ENCODE data around the gene MRGPRG. TPM values are rescaled to one million over a fixed set of nuclear protein-coding genes. Genes with fewer than 3 reads are reported as not detected.

MRGPRG gene
- total and polyA plus RNA-seq, 8 donors: not detected

GRCh38 chr11:3224401-3225057 lies 5.9 kb upstream of the MRGPRG start:
- TF ChIP-seq CTCF (IDR thresholded peaks at IDR 0.05): no peak
- H3K9me3 ChIP-seq: no peaks in the 10 kb centered on the region
- no peak for ATAC-seq
- H3K4me1 ChIP-seq: peaks cover 0 to 5% of the 10 kb centered on the region in 2 donors
- intact Hi-C loops (cut with DNase I): no loop called here
- peak in 1 of 4 donors; percentile 26 for DNase-seq
- H3K27me3 ChIP-seq: peaks cover 0 to 80% of the 10 kb centered on the region in 2 donors
- H3K4me3 ChIP-seq: no peak overlapping the region
- H3K36me3 ChIP-seq: no peaks in the 10 kb centered on the region
- H3K27ac ChIP-seq: no peak overlapping the region

GRCh38 chr11:3223932-3224381 lies 5.3 kb upstream of the MRGPRG start:
- H3K27me3 ChIP-seq: peaks cover 0 to 80% of the 10 kb centered on the region in 2 donors
- no peak for DNase-seq
- intact Hi-C loops (cut with DNase I): no loop called here
- no peaks in the 10 kb centered on the region for H3K9me3 ChIP-seq
- no peak for ATAC-seq
- peaks cover 0 to 5% of the 10 kb centered on the region in 2 donors for H3K4me1 ChIP-seq
- TF ChIP-seq CTCF (IDR thresholded peaks at IDR 0.05): no peak
- H3K36me3 ChIP-seq: no peaks in the 10 kb centered on the region
- no peak overlapping the region for H3K4me3 ChIP-seq
- no peak overlapping the region for H3K27ac ChIP-seq

DNA sequence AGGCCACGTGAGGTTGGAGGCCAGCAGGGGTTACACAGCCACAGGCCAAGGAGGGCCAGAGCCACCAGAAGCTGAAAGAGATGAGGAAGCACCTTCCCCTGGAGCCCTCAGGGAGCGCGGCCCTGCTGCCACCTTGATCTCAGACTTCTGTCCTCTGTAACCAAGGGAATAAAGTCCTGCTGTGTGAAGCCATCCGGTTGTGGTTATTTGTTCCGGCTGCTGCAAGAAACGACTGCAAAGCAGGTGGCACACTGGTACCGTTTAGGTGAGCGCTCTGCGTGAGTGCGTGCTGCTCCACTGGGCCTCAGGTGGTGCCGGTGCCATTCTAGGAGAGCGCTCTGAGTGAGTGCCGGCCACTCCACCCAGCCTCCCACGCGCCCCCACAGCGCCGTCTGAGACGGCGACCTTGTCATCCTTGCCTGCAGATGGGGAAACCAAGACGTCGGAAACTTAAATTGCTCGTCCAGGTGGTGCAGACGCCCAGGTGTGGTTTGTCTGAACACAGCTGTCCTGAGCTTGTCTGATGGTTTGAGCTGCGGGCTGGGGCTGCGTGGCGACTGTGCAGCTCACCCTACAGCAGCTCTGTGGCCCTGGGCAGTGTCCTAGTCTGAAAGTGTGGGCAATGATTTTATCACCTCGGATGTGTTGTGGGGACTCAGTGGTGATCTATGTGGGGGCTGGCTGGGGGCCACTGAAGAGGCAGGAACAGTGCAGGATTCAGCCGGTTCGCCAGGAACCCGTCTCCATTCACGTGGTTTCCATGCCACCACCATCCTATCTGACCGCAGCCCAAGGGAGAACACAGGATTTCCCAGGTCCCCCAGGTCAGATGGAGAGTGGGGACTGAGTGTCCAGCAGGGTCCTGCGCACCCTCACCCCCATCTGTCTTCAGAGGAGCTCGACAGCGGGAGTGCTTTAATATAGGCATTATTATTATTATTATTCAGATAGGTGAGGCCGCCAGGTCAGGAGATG lies 4.6 kb upstream of the MRGPRG start:
- peaks cover 0 to 80% of the 10 kb centered on the region in 2 donors for H3K27me3 ChIP-seq
- H3K9me3 ChIP-seq: no peaks in the 10 kb centered on the region

DNA sequence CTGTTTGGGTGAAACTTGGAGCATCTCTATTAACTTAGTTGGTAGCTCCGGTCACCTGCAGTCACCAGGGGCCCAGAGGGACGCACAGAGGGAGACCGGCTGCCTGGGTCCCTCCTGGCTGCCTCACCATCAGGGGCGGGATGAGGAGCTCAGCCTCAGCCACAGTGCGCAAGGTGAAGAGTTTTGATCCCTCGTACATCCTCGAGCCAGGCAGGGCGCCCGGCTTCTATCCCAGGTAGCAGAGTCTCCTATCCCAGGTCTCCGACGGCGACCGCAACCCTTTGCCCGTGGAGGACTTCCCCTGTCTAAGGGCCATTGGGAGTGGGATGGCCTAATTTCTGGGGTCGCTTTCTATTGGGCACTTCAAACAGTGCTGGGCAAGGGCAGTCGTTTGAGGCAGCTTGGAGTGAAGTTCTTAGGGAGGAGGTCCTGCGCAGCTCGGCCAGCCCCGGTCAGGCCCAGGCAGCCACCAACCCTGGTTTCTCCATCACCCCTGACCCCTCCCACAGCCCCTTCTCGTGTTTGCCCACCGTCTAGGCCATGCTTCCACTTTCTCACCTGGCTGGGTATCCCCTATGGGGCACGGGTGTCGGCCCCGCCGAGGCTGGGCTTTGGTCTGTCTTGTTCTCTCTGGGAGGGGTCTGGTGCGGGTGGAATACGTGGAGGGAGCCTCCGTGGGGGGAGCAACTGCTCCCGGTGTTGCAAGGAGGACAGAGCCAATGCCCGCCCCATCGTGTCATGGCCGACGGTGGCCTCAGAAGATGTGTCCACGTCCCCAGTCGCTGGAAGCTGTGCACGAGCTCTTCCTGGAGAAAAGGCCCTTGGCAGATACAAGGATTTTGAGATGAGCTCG lies 3.6 kb upstream of the MRGPRG start:
- peaks cover 0 to 80% of the 10 kb centered on the region in 2 donors for H3K27me3 ChIP-seq
- H3K27ac ChIP-seq: no peak overlapping the region
- no peaks in the 10 kb centered on the region for H3K36me3 ChIP-seq
- ATAC-seq (no peak), DNase-seq (peak in 2 of 4 donors; percentile 29 to 76)
- TF ChIP-seq CTCF (IDR thresholded peaks at IDR 0.05): no peak
- no peak overlapping the region for H3K4me3 ChIP-seq
- H3K9me3 ChIP-seq: no peaks in the 10 kb centered on the region
- intact Hi-C loops (cut with DNase I): no loop called here
- H3K4me1 ChIP-seq: peaks cover 0 to 5% of the 10 kb centered on the region in 2 donors

More for the DNA sequence above, 4.6 kb upstream of the MRGPRG start:
- intact Hi-C loops (cut with DNase I): no loop called here
- H3K4me1 ChIP-seq: peaks cover 0 to 5% of the 10 kb centered on the region in 2 donors
- no peak overlapping the region for H3K27ac ChIP-seq
- no peak for TF ChIP-seq CTCF (IDR thresholded peaks at IDR 0.05)
- DNase-seq: peak in 1 of 4 donors; percentile 28
- H3K36me3 ChIP-seq: no peaks in the 10 kb centered on the region
- ATAC-seq: no peak
- H3K4me3 ChIP-seq: no peak overlapping the region
